GM10248 (cell line): Measurements from ENCODE around the gene DENND4A.

ENCODE experiments used
- CTCF ChIA-PET: fragments of 300-600 bp; sonication (Branson Sonifier 250); formaldehyde crosslinking; extraction: SDS; loops from one replicate; lab custom pipeline; 2021; ENCODE audit warnings: antibody characterized with exemption; lab: Yijun Ruan, JAX
- POLR2A ChIA-PET: fragments of 350-650 bp; sonication (Branson Sonifier 250); formaldehyde crosslinking; extraction: SDS; loops from one replicate; lab custom pipeline; 2020; ENCODE audit warnings: antibody characterized with exemption; lab: Yijun Ruan, JAX
- DNase-seq: peaks from one replicate; pipeline ENCODE4 v3.0.0; 2012; ENCODE audit errors: extremely low spot score
- CTCF ChIP-seq: IDR thresholded peaks from 2 replicates; pipeline ENCODE4 v1.5.1; 2012; ENCODE audit warnings: mild to moderate bottlenecking, low read depth; ENCODE audit errors: extremely low read depth, missing control alignments, control extremely low read depth

Gene DENND4A

GRCh38 chr15:65723876-65724275 is 68.2 kb downstream of the DENND4A start:
- no peak for TF ChIP-seq CTCF
- POLR2A ChIA-PET, result no interaction called here

GRCh38 chr15:65722191-65722590 is 69.9 kb downstream of the DENND4A start:
- no peak for TF ChIP-seq CTCF
- no peak for DNase-seq

More at GRCh38 chr15:65723876-65724275, 68.2 kb downstream of the DENND4A start:
- no peak for DNase-seq
- CTCF ChIA-PET, result interaction anchor here (1.3 kb wide), 1 partner anchor 30 kb away, joined by 3 read pairs; no protein-coding TSS in a partner anchor

GRCh38 chr15:65712415-65712814 is 79.7 kb downstream of the DENND4A start:
- POLR2A ChIA-PET, result no interaction called here
- CTCF ChIA-PET, result interaction anchor here (1.4 kb wide), 1 partner anchor 125 kb away, joined by 3 read pairs; no protein-coding TSS in a partner anchor
- no peak for TF ChIP-seq CTCF
- no peak for DNase-seq

More at GRCh38 chr15:65722191-65722590, 69.9 kb downstream of the DENND4A start:
- ChIA-PET POLR2A (no interaction called here), CTCF (interaction anchor here (2.1 kb wide), 1 partner anchor 16 kb away, joined by 7 read pairs; no protein-coding TSS in a partner anchor)

GRCh38 chr15:65695081-65695480 is 97.0 kb downstream of the DENND4A start:
- ChIA-PET CTCF (no interaction called here), POLR2A (no interaction called here)
- no peak for DNase-seq
- TF ChIP-seq CTCF, result no peak

GRCh38 chr15:65690778-65691177 is 101.3 kb downstream of the DENND4A start:
- DNase-seq, result no peak
- TF ChIP-seq CTCF, result no peak
- ChIA-PET POLR2A (interaction anchor here (0.6 kb wide), 1 partner anchor 82 kb away, joined by 6 read pairs; no protein-coding TSS in a partner anchor), CTCF (interaction anchor here (0.8 to 1.3 kb wide), 2 partner anchors 7 to 9 kb away, joined by 3 read pairs; no protein-coding TSS in a partner anchor)

- no peak for TF ChIP-seq CTCF
- ChIA-PET CTCF (interaction anchor here (1.1 kb wide), 1 partner anchor 16 kb away, joined by 5 read pairs; no protein-coding TSS in a partner anchor), POLR2A (no interaction called here)
- DNase-seq, result no peak
Observed at GRCh38 chr15:65690173-65690572, 101.9 kb downstream of the DENND4A start.
